CD14-positive monocyte (primary cell): Measurements from ENCODE around the gene EPHA10. TPM values are rescaled to one million over a fixed set of nuclear protein-coding genes. Genes with fewer than 3 reads are reported as not detected.

ENCODE experiments used
- DNase-seq, 3 donors: peaks; one replicate each; pipeline ENCODE4 v3.0.0-alpha.2; 2011 to 2022
- H2AFZ ChIP-seq: 2 replicates; pipeline ENCODE4 v1.6.0; 2012; ENCODE audit warnings: mild to moderate bottlenecking, low read depth, low read length, inconsistent platforms; ENCODE audit not compliant: insufficient read depth, poor library complexity, severe bottlenecking
- H3K27ac ChIP-seq, 2 donors: 1 replicate in 1 of 2; 2 replicates in 1 of 2; pipeline ENCODE4 v1.5.1; 2012 to 2013; ENCODE audit warnings: low read length in 2 of 2, control low read depth in 1 of 2, inconsistent platforms in 1 of 2, low read depth in 1 of 2, mild to moderate bottlenecking in 1 of 2
- H3K27me3 ChIP-seq, 2 donors: one replicate each; pipeline versions ENCODE4 v1.6.0 to v1.6.1; 2011 to 2013; ENCODE audit warnings: low read length in 2 of 2; ENCODE audit not compliant: control insufficient read depth in 2 of 2, insufficient read depth in 2 of 2
- H3K36me3 ChIP-seq, 2 donors: replicated peaks in 1 of 2; 1 replicate in 1 of 2; 2 replicates in 1 of 2; pipeline versions ENCODE4 v1.5.1 to v1.6.1; 2012 to 2013; ENCODE audit warnings: low read length in 2 of 2, control low read depth in 1 of 2, inconsistent platforms in 1 of 2, mild to moderate bottlenecking in 1 of 2; ENCODE audit not compliant: insufficient read depth in 2 of 2, control insufficient read depth in 1 of 2
- H3K4me1 ChIP-seq, 2 donors: 1 replicate in 1 of 2; 2 replicates in 1 of 2; pipeline versions ENCODE4 v1.5.1 to v1.6.1; 2012 to 2013; ENCODE audit warnings: low read length in 2 of 2, control low read depth in 1 of 2, inconsistent platforms in 1 of 2, mild to moderate bottlenecking in 1 of 2, moderate library complexity in 1 of 2; ENCODE audit not compliant: insufficient read depth in 2 of 2, control insufficient read depth in 1 of 2
- H3K4me2 ChIP-seq: replicated peaks from 2 replicates; pipeline ENCODE3; 2012; ENCODE audit warnings: low read length, moderate library complexity, mild to moderate bottlenecking; ENCODE audit not compliant: poor library complexity, severe bottlenecking; ENCODE audit errors: extremely low read depth
- H3K4me3 ChIP-seq, 3 experiments: fragments of 200-600 bp in 1 of 3; sonication (generic) in 1 of 3; replicated peaks in 1 of 3; 1 replicate in 2 of 3; 2 replicates in 1 of 3; pipeline ENCODE4 v1.5.1; 2011 to 2013; ENCODE audit warnings: low read length in 3 of 3, mild to moderate bottlenecking in 3 of 3, control low read depth in 2 of 3, low read depth in 2 of 3, inconsistent platforms in 1 of 3, moderate library complexity in 1 of 3
- H3K79me2 ChIP-seq: 2 replicates; pipeline ENCODE4 v1.6.0; 2012; ENCODE audit warnings: mild to moderate bottlenecking, control low read depth, inconsistent platforms, low read length, moderate library complexity; ENCODE audit not compliant: insufficient read depth
- H3K9ac ChIP-seq: 2 replicates; pipeline ENCODE4 v1.6.0; 2017; ENCODE audit warnings: low read length, mild to moderate bottlenecking; ENCODE audit not compliant: insufficient read depth, poor library complexity, severe bottlenecking
- H3K9me3 ChIP-seq, 2 donors: replicated peaks in 1 of 2; 1 replicate in 1 of 2; 2 replicates in 1 of 2; pipeline versions ENCODE4 v1.5.1 to v1.6.1; 2012 to 2013; ENCODE audit warnings: low read length in 2 of 2, control low read depth in 1 of 2; ENCODE audit not compliant: control insufficient read depth in 1 of 2, insufficient read depth in 1 of 2
- H4K20me1 ChIP-seq: 2 replicates; pipeline ENCODE4 v1.6.0; 2012; ENCODE audit warnings: mild to moderate bottlenecking, low read length, control low read depth, moderate library complexity; ENCODE audit not compliant: insufficient read depth
- H3K27ac Mint-ChIP-seq, 7 donors: one replicate each; pipeline ENCODE4 v1.8.0; 2020; ENCODE audit warnings: mild to moderate bottlenecking in 7 of 7, mixed read lengths in 7 of 7, moderate library complexity in 6 of 7, inconsistent platforms in 2 of 7
- H3K27me3 Mint-ChIP-seq, 3 donors: one replicate each; pipeline ENCODE4 v1.8.0; 2021 to 2022; ENCODE audit warnings: low read depth in 3 of 3, mild to moderate bottlenecking in 3 of 3, mixed read lengths in 3 of 3, moderate library complexity in 3 of 3, inconsistent platforms in 1 of 3
- H3K36me3 Mint-ChIP-seq, 2 donors: one replicate each; pipeline ENCODE4 v1.8.0; 2020; ENCODE audit warnings: mixed read lengths in 2 of 2, inconsistent platforms in 1 of 2, mild to moderate bottlenecking in 1 of 2
- H3K4me1 Mint-ChIP-seq: one replicate; pipeline ENCODE4 v1.8.0; 2020; ENCODE audit warnings: mild to moderate bottlenecking, mixed read lengths
- H3K4me3 Mint-ChIP-seq, 2 donors: one replicate each; pipeline ENCODE4 v1.8.0; 2020; ENCODE audit warnings: mild to moderate bottlenecking in 2 of 2, mixed read lengths in 2 of 2, moderate library complexity in 1 of 2
- H3K9me3 Mint-ChIP-seq, 7 donors: one replicate each; pipeline ENCODE4 v1.8.0; 2020 to 2022; ENCODE audit warnings: mixed read lengths in 7 of 7, mild to moderate bottlenecking in 6 of 7, moderate library complexity in 6 of 7, inconsistent platforms in 2 of 7
- WGBS: methylation state at CpG from one replicate; pipeline ENCODE4 v1.1.5; 2013; ENCODE audit warnings: missing lambda C conversion rate; ENCODE audit not compliant: insufficient coverage; 5-methylcytosine and 5-hydroxymethylcytosine counted together
- intact Hi-C, 2 donors: fragments of 100-400 bp; cut with micrococcal nuclease; formaldehyde crosslinking; loops; one replicate each; pipeline versions ENCODE4 v1.15.0 to v1.15.1; 2023
- polyA plus RNA-seq, 3 donors: library from polyadenylated mRNA; depleted of rRNA in 1 of 3; unstranded in 2 of 3; stranded (reverse) in 1 of 3; fragments of 300-500 nt in 2 of 3; fragments of >200 nt in 1 of 3; fragmentation: Illumina TruSeq in 2 of 3; gene quantifications; 1 replicate in 2 of 3; 2 replicates in 1 of 3; pipeline ENCODE4 v1.2.3, GENCODE V29; 2012 to 2021
- TF ChIP-seq, protein P1 (sequence below): fragments of 200-600 bp; IDR thresholded peaks from one replicate; pipeline ENCODE4 v1.8.0; 2022; ENCODE audit warnings: antibody characterized with exemption, mild to moderate bottlenecking

EPHA10 gene
- polyA plus RNA-seq, 3 donors: not detected

DNA sequence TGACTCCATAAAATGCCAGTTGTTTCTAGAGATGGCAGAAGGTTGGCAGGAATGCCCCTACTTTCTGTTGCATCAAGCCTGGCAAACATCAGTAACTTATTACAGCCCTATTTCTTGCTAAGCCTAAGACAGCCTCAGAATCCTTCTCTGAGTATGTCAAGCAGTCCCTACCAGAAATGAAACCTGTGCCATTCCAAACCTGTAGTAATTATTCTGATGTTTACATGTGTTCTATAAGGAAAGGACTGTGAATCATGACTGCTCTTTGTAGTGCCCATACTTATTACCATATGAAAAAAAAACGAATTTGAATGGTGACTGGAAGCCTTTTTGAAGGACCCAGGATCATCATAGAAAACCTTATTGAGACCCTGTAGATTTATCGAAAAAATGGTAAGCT lies 67.2 kb downstream of the EPHA10 start:
- H4K20me1 ChIP-seq: no peaks in the 10 kb centered on the region
- H3K79me2 ChIP-seq: peaks cover 45% of the 10 kb centered on the region
- no peak overlapping the region for H3K4me3 ChIP-seq
- peaks cover 3% of the 10 kb centered on the region in 2 donors for H3K4me1 ChIP-seq
- H3K4me1 Mint-ChIP-seq: peaks cover 2% of the 10 kb centered on the region
- 100% methylated on average over 1 of the region's 2 CpGs for WGBS
- no peaks in the 10 kb centered on the region for H3K9me3 ChIP-seq
- no peaks in the 10 kb centered on the region for H3K27me3 Mint-ChIP-seq
- no peak overlapping the region for H3K27ac ChIP-seq
- TF ChIP-seq, protein P1, sequence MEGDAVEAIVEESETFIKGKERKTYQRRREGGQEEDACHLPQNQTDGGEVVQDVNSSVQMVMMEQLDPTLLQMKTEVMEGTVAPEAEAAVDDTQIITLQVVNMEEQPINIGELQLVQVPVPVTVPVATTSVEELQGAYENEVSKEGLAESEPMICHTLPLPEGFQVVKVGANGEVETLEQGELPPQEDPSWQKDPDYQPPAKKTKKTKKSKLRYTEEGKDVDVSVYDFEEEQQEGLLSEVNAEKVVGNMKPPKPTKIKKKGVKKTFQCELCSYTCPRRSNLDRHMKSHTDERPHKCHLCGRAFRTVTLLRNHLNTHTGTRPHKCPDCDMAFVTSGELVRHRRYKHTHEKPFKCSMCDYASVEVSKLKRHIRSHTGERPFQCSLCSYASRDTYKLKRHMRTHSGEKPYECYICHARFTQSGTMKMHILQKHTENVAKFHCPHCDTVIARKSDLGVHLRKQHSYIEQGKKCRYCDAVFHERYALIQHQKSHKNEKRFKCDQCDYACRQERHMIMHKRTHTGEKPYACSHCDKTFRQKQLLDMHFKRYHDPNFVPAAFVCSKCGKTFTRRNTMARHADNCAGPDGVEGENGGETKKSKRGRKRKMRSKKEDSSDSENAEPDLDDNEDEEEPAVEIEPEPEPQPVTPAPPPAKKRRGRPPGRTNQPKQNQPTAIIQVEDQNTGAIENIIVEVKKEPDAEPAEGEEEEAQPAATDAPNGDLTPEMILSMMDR: no peak
- H3K27me3 ChIP-seq: no peaks in the 10 kb centered on the region
- H3K4me3 Mint-ChIP-seq: no peak overlapping the region
- peaks cover 52 to 76% of the 10 kb centered on the region in 2 donors for H3K36me3 ChIP-seq
- no peak overlapping the region for H3K4me2 ChIP-seq
- no peak overlapping the region for H2AFZ ChIP-seq
- peaks cover 0 to 1% (median 0%) of the 10 kb centered on the region in 7 donors for H3K9me3 Mint-ChIP-seq
- no peak overlapping the region for H3K9ac ChIP-seq
- peaks cover 53 to 68% of the 10 kb centered on the region in 2 donors for H3K36me3 Mint-ChIP-seq
- H3K27ac Mint-ChIP-seq: no peak overlapping the region
- intact Hi-C loops: loop anchor here in 1 of 2 donors (10.0 kb wide), 1 partner anchor 317 kb away; the partner anchor contains the start of gene UTP11
- no peak for DNase-seq

DNA sequence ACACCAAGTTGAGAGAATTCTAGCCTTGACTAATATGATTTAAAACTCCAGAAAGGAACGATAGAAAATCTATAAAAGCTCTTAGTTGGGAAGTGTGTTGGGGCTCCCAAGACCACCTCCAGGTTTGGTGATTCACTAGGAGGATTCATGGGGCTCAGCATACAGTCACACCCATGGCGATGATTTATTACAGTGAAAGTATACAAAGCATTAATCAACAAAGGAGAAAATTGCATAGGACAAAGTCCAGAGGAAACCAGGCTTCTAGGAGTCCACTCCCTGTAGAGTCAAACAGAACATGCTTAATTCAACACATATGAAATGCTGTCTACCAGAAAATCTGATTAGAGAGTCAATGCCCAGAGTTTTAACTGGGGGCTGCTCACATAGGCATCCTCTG lies 67.8 kb downstream of the EPHA10 start:
- Mint-ChIP-seq H3K27me3 (no peaks in the 10 kb centered on the region), H3K27ac (no peak overlapping the region), H3K4me3 (no peak overlapping the region), H3K9me3 (peaks cover 0 to 1% (median 0%) of the 10 kb centered on the region in 7 donors), H3K4me1 (peaks cover 3% of the 10 kb centered on the region), H3K36me3 (peaks cover 50 to 62% of the 10 kb centered on the region in 2 donors)
- no peaks in the 10 kb centered on the region for H4K20me1 ChIP-seq
- H3K4me1 ChIP-seq: peaks cover 5% of the 10 kb centered on the region in 2 donors
- TF ChIP-seq, protein P1: no peak
- H3K27me3 ChIP-seq: no peaks in the 10 kb centered on the region
- H3K79me2 ChIP-seq: peaks cover 50% of the 10 kb centered on the region
- no peak for DNase-seq
- no peak overlapping the region for H3K27ac ChIP-seq
- H3K9ac ChIP-seq: no peak overlapping the region
- no peak overlapping the region for H3K4me2 ChIP-seq
- peaks cover 48 to 69% of the 10 kb centered on the region in 2 donors for H3K36me3 ChIP-seq
- H2AFZ ChIP-seq: no peak overlapping the region
- no CpG with 5 or more reads among the region's 2 CpGs for WGBS
- intact Hi-C loops: loop anchor here in 1 of 2 donors (10.0 kb wide), 1 partner anchor 318 kb away; the partner anchor contains the start of gene UTP11
- no peaks in the 10 kb centered on the region for H3K9me3 ChIP-seq
- no peak overlapping the region for H3K4me3 ChIP-seq
